ENCODE results near the gene SMPD1.

Gene SMPD1

DNA sequence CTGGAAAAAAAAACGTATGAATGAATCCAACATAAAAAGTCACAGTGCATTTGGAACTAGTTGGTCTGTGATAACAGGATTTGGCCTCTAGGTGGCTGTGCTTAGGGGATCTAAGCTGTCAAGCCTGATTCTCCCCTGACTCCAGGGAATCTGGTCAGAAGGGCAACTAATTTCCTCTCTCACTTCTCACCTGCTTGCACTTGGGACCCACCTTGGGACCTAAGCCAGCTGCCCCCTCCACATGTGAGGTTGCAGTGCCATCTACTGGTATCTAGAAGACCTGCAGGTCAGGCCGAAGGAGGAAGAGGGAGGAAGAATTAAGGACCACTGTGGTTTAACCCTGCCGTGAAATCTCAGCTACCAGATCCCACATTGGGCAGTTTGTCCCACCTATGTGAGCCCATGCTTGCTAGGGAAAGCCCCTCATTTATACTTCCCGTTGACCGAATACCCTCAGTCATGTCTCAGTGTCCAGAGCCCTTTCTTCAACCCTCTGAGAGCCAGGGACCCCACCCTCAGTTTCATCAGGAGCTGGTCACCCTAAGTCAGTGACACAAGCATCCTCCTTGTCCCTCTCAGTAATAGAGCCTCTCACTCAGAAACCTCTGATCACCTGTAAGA is 36.8 kb upstream of the SMPD1 start:
- H3K27me3 ChIP-seq: no peaks in the 10 kb centered on the region
- H3K36me3 ChIP-seq: no peaks in the 10 kb centered on the region
- no peaks in the 10 kb centered on the region for H3K9me3 ChIP-seq
- TF ChIP-seq, protein P1, sequence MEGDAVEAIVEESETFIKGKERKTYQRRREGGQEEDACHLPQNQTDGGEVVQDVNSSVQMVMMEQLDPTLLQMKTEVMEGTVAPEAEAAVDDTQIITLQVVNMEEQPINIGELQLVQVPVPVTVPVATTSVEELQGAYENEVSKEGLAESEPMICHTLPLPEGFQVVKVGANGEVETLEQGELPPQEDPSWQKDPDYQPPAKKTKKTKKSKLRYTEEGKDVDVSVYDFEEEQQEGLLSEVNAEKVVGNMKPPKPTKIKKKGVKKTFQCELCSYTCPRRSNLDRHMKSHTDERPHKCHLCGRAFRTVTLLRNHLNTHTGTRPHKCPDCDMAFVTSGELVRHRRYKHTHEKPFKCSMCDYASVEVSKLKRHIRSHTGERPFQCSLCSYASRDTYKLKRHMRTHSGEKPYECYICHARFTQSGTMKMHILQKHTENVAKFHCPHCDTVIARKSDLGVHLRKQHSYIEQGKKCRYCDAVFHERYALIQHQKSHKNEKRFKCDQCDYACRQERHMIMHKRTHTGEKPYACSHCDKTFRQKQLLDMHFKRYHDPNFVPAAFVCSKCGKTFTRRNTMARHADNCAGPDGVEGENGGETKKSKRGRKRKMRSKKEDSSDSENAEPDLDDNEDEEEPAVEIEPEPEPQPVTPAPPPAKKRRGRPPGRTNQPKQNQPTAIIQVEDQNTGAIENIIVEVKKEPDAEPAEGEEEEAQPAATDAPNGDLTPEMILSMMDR (IDR thresholded peaks at IDR 0.05; ENCODE audit: low read depth, low read length): peak; percentile 82
- DNase-seq: peak; percentile 31
- no peaks in the 10 kb centered on the region for H3K4me1 ChIP-seq
- no peak overlapping the region for H3K4me3 ChIP-seq (ENCODE audit: low read depth, low read length)

DNA sequence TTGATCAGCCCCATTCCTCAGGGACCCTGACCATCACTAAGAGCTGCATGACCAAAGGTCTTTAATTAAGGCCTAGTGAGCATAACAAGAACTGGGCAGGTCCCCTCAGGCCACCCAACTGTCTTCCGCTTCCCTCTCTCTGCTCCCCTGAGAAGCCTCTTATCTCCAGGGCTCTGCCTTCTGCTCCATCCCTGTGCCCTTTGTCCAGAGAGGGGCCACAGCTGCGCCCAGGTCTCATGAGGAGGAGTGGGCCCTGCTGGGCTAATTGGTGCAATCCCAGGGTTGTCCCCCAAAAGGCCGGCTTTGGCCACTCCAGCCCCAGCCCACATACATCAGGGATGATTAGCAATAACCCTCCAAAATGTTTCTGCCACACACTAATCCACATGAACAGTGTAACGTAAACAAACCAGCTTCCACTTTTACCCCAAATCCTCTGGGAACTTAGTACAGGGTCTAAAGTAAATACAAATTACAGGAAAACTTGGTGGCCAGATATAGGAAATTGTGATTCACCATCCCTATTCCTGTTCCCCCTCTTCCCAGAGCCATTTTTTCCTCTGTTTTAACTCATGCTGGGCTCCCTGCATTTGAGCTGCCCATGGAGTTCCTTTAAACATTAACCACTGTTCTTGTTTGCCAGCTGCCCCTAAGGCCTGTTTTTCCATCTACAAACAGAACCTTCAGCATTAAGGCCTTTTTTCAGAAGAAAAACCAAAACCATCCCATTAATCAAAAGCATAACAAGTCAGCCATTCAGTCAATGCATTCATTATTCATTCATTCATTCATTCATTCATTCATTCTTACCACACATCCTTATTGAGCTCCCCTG is 35.4 kb upstream of the SMPD1 start:
- no peaks in the 10 kb centered on the region for H3K36me3 ChIP-seq
- no peak for DNase-seq
- TF ChIP-seq, protein P1 (IDR thresholded peaks at IDR 0.05; ENCODE audit: low read depth, low read length): no peak
- no peaks in the 10 kb centered on the region for H3K9me3 ChIP-seq
- H3K4me1 ChIP-seq: no peaks in the 10 kb centered on the region
- H3K27me3 ChIP-seq: no peaks in the 10 kb centered on the region
- no peak overlapping the region for H3K4me3 ChIP-seq (ENCODE audit: low read depth, low read length)

GRCh38 chr11:6356503-6357055 is 33.7 kb upstream of the SMPD1 start:
- no peak overlapping the region for H3K4me3 ChIP-seq (ENCODE audit: low read depth, low read length)
- no peaks in the 10 kb centered on the region for H3K36me3 ChIP-seq
- TF ChIP-seq, protein P1 (IDR thresholded peaks at IDR 0.05; ENCODE audit: low read depth, low read length): no peak
- no peaks in the 10 kb centered on the region for H3K9me3 ChIP-seq
- DNase-seq: no peak
- H3K4me1 ChIP-seq: no peaks in the 10 kb centered on the region
- H3K27me3 ChIP-seq: no peaks in the 10 kb centered on the region

GRCh38 chr11:6357222-6357621 is 33.1 kb upstream of the SMPD1 start:
- TF ChIP-seq, protein P1 (IDR thresholded peaks at IDR 0.05; ENCODE audit: low read depth, low read length): no peak
- Histone ChIP-seq H3K9me3 (no peaks in the 10 kb centered on the region), H3K4me3 (ENCODE audit: low read depth, low read length) (no peak overlapping the region), H3K4me1 (no peaks in the 10 kb centered on the region), H3K27me3 (no peaks in the 10 kb centered on the region), H3K36me3 (no peaks in the 10 kb centered on the region)
- peak; percentile 61 for DNase-seq

DNA sequence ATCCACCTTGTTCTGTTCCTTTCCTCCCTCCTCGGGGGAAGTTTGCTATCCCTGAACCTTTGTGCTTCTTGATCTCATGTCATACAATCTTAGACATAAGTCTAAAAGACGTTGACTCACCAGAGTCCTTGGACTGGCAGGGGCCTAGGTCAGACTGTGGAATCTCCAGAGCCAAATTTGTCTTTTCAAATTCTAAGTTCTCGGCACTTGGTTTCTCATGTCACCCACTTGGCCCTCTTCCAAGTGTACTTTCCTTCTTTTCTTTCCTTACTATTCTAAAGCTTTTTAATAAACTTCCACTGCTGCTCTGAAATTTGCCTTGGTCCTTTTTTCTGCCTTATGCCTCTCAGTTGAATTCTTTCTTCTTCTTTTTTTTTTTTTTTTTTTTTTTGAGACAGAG is 30.1 kb upstream of the SMPD1 start:
- Histone ChIP-seq H3K4me1 (no peaks in the 10 kb centered on the region), H3K36me3 (no peaks in the 10 kb centered on the region), H3K27me3 (no peaks in the 10 kb centered on the region), H3K9me3 (no peaks in the 10 kb centered on the region), H3K4me3 (ENCODE audit: low read depth, low read length) (no peak overlapping the region)
- TF ChIP-seq, protein P1 (IDR thresholded peaks at IDR 0.05; ENCODE audit: low read depth, low read length): no peak
- no peak for DNase-seq
